ENCODE measurements around the gene PPP3CB.
A peak's percentile ranks its signal among the peaks of the same experiment; 100 is the strongest.
"Not testable (repeated sequence)": the region's sequence is repeated elsewhere in the genome, so short reads cannot be mapped to it uniquely, and the experiment has no call there.

Gene PPP3CB

DNA sequence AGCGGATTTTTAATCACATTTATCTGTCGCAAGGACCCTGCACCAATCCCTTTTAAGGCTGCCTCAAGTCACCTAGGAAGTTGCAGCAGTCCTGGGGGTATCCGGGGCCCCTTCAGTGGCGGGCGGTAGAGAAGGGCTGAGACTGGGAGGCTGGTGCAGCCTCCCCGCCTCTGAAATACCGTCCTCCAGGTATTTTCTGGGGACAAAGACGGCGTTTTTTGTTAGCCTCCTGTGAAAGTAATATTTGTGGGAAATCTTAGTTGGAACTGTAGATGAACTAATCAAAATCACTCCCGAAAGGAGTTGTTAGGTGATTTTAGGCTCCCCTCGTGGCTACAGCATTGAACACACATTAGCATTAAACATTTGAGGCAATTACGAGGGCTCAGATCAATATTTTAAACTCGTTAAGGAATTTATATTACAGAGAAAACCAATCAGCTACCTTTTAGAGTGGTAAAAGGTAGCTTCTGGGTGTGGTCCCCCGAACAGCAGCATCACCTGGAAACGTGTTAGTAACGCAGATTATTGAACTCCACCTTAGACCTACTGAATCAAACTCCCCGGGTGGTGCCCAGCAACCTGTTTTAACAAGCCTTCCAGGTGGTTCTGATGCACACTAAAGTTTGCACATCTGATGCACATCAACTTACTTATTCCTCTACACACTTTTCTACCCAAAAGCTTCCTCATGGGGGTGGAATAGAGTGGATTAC lies 81.4 kb downstream of the PPP3CB start:
- DNase-seq (ENCODE audit: low read depth in 2 of 2) = no peak

GRCh38 chr10:73413528-73414229 lies 82.1 kb downstream of the PPP3CB start, which contains the start of gene ANXA7:
Gene ANXA7 (minus strand): TSS chr10:73414058. CDS start chr10:73400856, 13,202 bp downstream.
- DNase-seq (ENCODE audit: low read depth in 2 of 2) = peak; percentile 52 to 60

GRCh38 chr10:73413108-73413527 lies 82.7 kb downstream of the PPP3CB start:
- DNase-seq (ENCODE audit: low read depth in 2 of 2) = no peak

GRCh38 chr10:73410897-73411296 lies 84.9 kb downstream of the PPP3CB start:
- no peak for DNase-seq (ENCODE audit: low read depth in 2 of 2)

GRCh38 chr10:73408978-73409521 lies 86.8 kb downstream of the PPP3CB start:
- no peak for DNase-seq (ENCODE audit: low read depth in 2 of 2)

DNA sequence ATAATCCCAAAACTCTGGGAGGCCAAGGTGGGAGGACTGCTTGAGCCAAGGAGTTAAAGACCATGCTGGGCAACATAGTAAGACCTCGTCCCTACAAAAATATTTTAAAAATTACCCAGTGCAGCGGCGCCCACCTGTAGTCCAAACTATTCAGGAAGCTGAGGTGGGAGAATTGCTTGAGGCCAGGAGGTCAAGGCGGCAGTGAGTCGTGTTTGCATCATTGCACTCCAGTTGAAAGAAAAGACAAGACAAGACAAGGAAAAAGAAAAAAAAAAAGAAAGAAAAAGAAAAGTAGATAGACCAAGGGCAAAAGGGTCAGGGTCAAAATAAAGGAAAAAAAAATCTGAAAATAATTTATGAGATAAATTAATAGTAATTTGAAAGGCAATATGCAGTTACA lies 87.8 kb downstream of the PPP3CB start:
- no peak for DNase-seq (ENCODE audit: low read depth in 2 of 2)

DNA sequence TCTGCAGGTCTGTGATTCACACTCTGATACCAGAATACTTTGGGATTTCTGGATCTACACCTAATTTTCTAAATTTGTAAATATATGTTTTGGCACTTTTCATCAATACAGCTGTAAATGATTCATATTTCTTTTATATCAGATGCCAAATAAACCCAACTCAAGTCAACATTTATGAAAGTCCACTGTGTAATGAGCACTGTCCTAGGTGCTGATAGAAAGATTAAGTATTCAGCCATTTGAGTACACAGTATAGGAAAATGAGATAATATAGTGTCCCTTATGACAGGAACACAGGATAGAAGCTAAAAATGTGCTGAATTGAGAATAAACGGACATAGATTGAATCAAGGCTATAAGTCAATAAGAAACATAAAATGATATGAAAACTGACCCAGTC lies 88.3 kb downstream of the PPP3CB start:
- no peak for DNase-seq (ENCODE audit: low read depth in 2 of 2)

DNA sequence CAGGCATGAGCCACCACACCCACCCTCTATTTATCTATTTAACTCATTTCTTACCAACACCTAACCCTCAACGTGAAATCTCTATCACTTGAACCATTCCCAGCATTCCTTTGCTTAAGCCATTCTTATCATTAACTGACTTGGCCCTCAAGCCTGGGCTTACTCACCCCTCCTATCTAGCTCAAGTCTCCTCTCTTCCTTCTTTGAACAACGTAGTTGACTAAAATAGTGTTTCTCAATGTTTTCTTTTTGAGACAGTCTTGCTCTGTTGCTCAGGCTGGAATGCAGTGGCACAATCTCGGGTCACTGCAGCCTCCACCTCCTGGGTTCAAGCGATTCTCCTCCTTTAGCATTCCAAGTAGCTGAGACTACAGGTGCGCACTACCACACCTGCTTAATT lies 89.0 kb downstream of the PPP3CB start:
- no peak for DNase-seq (ENCODE audit: low read depth in 2 of 2)

DNA sequence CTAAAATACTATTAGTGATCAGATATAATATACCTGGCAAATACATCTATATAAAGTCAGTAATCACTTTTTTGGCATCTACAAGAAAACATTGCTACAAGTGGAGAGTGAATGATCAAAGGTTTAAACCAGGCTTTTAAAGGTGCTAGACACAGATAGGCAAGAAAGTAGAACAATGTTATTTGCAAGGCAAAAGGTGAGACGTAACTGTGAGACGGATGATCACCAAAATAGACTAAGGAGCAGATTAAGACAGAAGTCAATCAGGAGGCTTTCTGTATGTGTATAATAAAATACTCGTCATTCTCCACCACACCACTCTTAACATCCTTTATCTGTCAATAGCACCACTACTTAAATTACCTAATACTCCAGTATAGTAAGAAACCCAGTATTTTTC lies 90.3 kb downstream of the PPP3CB start:
- DNase-seq (ENCODE audit: low read depth in 2 of 2) = no peak

GRCh38 chr10:73404690-73405089 lies 91.1 kb downstream of the PPP3CB start:
- no peak for DNase-seq (ENCODE audit: low read depth in 2 of 2)

GRCh38 chr10:73401636-73402035 lies 94.2 kb downstream of the PPP3CB start:
- DNase-seq (ENCODE audit: low read depth in 2 of 2) = no peak

GRCh38 chr10:73399063-73399462 lies 96.8 kb downstream of the PPP3CB start:
- DNase-seq (ENCODE audit: low read depth in 2 of 2) = no peak

GRCh38 chr10:73398024-73398423 lies 97.8 kb downstream of the PPP3CB start:
- DNase-seq (ENCODE audit: low read depth in 2 of 2) = no peak

DNA sequence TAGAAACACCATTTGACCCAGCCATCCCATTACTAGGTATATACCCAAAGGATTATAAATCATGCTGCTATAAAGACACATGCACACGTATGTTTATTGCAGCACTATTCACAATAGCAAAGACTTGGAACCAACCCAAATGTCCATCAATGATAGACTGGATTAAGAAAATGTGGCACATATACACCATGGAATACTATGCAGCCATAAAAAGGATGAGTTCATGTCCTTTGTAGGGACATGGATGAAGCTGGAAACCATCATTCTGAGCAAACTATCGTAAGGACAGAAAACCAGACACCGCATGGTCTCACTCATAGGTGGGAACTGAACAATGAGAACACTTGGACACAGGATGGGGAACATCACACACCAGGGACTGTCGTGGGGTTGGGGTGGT lies 101.5 kb downstream of the PPP3CB start:
- not testable (repeated sequence) for DNase-seq (ENCODE audit: low read depth in 2 of 2)

GRCh38 chr10:73388228-73388627 lies 107.6 kb downstream of the PPP3CB start:
- no peak for DNase-seq (ENCODE audit: low read depth in 2 of 2)

DNA sequence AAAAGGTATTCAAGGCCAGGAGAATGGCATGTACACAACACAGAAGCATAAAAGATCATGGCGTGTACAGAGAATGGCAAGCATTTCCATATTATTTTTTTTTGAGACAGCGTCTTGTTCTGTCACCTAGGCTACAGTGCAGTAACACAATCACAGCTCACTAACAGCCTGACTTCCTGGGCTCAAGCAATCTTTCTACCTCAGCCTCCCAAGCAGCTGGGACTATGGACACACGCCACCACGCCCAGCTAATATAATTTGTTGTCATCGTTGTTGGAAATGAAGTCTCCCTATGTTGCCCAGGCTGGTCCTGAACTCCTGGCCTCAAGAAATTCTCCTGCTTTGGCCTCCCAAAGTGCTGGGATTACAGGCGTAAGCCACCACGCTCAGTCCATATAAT lies 109.2 kb downstream of the PPP3CB start:
- DNase-seq (ENCODE audit: low read depth in 2 of 2) = no peak

All from fibroblast of skin of left quadriceps (primary cell).